NK-92 treated with Interleukin-12 subunit alpha and Interleukin-12 subunit beta, amount 100 ng/mL, for 24 hours (cell line): ENCODE data around the gene DAND5.

ENCODE experiments used
- DNase-seq: peaks from one replicate; lab custom pipeline; 2025; lab: John Stamatoyannopoulos, UW

Gene DAND5

DNA sequence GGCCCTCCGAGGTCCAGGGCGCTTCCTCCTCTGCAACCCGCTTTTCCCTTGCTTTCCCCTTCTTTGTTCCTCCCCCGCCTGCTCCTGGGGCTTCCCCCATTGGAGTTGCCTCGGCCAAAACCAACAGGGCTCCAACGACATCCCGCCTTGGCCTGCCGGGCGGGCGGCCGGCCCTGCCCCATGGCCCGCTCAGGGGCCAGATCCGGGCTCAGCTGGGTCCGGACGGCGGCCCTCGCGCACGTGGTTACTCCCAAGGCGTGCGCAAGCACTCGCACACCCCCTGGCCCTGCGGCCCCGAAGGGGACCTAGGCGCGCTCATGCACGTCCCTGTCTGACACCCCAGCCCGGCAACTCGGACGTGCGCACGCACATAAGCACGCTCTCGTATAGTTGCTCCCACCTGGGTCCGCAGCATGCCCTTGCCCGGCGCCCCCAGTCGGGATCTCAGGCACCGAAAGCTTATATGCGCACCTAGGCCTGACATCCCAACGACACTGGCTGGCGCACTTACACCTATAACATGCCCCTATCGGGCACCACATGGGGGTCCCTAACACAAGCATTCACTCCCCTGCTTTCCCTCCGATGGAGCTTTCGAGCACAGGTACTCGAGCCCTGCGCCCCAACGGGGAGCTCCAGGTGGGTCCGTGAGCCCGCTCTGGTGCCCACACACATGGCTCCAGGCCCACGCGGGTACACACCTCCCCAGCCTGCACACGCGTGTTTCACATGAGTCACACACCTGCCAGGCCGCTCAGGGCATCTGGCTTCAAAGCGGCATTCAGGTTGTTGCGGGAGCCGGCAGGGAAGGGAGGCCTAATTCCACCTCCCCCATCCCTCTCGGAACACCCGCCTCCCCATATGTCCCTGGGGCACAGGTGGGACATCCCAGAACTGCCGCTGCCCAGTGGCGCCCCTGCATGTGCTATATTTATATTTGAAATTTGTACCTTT lies 40.9 kb downstream of the DAND5 start:
- DNase-seq: no peak

DNA sequence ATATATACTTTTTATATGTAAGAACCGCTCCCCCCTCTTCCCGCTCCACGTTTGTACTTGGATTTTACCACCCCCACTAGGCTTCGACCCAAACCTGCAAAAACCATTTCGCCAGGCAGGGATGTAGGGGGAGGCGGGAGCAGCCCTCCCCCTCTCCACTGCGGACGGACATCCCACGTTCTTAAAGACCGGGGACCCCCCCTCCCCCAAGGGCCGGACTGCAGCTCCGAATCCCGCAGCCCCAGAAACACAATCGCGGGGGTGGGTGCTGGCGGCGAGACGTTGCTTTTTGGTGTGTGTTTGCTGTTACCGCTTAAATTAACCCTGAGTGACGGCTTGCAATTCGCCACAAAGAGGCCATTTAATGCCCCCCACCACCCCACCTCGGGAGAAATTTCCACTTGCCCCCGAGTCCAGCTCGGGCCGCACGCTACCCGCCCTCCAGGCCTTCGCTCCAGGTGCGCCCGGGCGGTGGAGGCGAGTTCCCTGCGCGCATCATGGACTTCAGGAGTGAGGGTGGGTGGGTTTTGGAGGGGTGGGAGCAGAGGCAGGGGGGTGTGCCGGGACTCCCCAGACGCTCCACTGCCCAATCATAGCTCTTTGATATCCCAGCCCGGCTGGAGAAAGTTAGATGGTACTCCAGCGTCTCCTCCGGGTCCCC lies 41.7 kb downstream of the DAND5 start:
- DNase-seq: no peak

DNA sequence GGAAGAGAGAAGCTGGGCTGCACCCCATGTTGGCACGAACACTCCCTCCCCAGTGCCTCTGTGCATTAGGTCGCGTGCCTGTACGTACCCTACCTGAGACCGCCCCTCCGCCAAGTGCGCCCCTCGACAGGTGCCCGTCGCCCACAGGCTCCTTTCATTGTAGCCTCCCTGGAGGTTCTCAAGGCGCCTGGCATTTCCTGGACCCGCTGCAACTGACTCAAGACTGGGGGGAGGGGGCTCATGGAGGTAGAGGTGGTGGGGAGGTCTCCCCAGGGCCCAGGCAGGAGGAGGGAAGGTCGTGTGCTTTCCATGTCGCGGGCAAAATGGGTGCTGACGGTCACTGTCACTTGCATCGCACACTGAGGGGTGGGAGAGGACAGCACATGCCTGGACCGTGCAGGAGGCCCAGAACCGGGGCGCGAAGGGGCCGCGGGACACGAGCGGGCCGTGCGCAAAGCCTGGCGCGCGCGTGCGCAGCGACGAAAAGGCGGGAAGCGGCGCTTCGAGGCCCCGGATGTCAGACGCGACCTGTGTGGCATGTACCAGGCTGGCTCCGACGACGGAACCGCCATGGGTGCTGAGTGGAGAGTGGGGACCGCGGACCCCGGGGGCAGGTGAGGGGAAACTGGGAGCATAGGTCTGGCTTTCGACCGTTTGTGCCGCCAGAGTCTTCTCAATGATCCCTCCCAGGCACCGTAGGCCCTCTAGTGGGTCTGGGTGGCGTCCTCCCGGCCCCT lies 42.4 kb downstream of the DAND5 start:
- DNase-seq: no peak

DNA sequence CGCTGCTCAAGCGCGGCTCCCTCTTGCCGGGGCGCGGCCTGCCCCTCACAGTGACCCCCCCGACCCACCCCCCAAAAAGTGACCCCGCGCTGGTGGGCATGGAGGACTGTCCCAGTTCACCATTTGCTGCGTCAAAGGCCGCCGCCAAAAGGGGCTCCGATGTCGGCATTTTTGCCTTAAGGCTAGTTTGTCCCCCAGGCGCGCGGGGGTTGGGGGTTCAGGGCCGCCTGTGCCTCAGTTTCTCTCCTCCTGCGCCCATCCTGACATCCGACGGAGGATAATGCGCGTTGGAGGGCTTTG lies 43.0 kb downstream of the DAND5 start:
- no peak for DNase-seq

DNA sequence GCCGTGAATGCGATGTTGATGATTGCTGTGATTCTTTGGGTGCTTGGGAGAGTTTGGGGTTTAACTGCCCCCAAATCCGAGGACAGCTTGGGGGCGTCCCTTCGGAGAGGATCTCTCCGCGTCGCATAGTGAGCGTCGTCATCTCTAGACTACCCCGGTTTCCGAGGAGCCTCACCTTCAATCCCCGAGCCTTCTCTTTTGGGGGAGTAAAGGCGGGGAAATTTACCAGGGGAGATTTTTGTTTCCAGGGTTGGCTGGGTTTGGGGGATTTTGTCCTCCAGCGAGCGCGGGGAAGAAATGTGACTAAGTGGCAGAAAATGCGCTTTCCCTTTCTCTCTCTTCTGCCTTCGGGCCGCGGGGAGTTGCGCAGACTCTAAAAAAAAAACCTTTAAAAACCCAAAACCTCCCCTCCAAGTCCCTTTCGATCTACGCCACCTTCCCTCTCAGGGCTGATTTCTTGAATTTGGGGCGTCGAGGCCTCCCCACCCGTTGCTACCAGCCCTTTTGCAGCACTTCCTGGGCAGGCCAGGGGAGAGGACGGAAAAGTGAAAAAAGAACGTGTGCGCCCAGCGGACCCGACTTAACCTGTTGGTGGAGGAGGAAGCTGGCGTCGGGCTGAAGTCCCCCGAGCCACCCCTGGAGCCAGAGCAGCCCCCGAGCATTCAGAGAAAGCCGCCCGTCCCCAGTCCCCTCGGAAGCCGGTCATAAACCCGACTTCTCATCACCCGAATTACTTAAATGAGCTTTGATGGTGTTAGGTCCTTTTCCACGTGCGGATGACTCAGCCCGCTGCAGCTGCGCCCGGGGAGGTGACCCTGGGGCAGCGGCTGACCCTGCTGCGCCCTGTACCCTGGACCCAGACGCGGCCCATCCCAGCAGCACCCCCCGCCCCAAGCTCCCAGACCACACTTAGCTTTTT lies 43.6 kb downstream of the DAND5 start:
- no peak for DNase-seq

DNA sequence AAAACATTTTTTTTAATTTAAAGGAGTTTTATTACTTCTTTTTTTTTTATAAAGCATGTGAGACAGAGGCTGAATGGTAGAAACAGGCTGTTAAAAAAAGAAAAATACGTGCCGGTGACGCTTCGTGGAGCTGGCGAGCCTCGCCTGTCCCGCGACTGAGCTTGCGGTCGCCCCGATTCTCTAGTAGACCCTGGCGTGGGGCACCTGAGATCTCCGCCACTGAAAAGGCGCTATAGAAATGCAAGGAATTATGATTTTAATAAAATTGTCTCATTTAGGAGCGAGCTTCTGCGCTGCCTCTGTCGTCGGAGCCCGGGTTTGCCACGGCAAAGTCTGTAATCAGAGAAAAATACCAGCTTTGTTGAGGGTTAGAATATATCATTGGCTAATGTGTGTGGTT lies 44.3 kb downstream of the DAND5 start:
- DNase-seq: no peak

DNA sequence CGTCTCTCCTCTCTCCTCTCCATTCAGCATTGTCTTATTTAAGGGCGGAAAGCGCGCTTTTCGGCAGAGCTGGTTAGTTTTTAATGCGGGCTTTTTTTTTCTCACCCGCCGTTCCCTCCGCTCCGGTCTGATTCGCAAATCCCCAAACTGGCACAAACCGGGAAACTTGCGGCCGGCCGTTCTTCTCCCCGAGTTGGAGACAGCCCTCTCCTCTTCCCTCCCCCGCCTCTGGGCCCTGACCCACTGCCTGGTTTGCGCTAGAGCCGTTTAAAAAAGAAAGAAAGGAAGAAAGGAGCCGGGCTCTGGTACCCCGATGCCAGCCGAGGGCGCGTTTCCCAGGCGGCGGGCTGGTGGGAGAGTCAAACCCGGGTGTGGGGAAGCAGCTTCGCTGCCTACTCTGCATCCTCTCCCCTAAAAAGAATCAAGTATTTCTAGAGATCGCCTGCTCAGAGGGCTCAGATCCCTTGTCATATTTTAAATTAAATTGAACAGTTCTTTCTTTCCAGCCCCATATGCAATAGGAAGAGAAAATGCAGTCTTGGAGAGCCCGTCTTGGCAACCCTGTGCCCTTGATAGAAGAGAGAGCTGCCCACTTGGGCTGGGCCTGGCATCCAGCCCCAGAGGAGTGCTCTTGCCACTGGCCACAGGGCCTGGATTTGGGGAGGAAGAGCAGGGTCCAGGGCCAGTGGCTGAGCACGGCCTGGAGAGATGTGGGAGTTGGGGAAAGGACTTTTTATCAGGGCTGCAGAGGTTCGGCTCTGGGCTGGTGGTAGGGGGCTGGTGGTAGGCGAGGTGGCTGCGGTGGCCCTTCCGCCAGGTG lies 44.9 kb downstream of the DAND5 start:
- DNase-seq: no peak

DNA sequence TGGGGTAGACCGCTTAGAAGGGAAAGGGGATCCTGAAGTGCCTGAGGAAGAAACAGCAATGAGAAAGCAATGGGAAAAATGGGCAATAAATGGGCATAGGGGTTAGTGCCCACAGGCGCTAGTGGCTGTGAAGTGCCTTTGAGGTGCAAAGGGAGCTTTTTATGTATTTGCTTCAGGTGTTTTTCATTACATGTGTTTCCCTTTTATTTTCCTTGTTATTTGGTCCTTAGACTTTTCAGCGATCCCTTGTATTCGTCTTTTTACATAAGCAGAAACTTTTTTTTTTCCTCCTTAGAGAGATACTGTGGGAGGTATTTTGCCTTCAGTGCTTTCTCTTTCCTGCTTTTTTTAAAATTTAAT lies 45.5 kb downstream of the DAND5 start:
- DNase-seq: no peak

DNA sequence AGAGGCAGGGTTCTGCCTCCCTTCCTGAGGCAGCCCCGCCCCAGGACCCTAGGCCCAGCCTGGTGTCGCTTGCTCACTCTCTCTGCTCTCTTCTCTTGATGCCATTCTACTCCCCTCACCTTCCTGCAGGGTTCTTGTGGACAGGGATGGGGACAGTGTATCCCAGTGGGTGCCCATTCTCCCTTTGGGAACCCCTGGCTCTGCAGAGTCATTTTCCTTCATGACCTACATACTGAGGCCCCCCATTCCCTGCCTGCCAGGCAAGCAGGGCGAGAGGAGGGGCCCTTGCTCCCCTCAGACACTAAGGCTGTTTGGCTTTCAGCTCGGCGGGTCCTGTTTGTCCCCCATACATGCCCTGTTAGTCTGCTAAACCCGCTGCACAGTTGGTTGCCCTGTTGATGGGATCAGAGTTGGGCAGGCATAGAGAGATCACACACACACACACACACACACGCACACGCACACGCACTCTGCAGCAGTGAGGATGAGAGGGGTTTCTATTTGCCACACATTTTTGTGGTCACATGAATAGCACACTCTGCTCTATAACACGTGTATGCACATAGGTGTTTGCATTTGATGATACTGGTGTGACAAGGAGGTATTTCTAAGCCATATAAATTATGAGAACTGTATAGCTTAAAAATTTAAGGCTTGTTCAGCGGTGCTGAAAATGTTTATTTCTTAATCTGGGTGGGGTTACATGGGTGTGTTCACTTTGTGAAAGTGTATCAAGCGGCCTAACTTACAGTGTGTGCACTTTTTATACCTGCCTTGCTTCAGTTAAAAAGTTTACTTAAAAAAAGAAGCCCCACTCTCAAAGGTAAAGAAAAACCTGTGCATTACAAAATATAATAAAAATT lies 46.2 kb downstream of the DAND5 start:
- DNase-seq: no peak

DNA sequence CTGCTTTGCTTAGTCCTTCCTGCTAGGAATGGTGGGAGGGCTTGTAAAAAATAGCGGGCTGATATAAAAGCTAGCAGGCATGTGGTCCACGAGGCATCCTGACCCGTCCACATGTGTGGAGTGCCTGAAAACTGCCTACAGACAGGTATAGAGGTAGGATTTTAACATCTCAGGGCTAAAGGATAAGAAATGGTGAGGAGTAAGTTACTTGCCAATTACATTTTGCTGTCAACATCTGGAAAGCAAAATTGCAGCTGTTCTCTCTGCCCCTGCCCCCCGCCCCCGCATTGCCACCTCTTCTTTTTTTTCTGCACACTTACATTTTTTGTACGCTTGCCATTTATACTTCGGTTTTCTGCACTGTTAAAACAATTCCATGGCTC lies 46.9 kb downstream of the DAND5 start:
- no peak for DNase-seq

DNA sequence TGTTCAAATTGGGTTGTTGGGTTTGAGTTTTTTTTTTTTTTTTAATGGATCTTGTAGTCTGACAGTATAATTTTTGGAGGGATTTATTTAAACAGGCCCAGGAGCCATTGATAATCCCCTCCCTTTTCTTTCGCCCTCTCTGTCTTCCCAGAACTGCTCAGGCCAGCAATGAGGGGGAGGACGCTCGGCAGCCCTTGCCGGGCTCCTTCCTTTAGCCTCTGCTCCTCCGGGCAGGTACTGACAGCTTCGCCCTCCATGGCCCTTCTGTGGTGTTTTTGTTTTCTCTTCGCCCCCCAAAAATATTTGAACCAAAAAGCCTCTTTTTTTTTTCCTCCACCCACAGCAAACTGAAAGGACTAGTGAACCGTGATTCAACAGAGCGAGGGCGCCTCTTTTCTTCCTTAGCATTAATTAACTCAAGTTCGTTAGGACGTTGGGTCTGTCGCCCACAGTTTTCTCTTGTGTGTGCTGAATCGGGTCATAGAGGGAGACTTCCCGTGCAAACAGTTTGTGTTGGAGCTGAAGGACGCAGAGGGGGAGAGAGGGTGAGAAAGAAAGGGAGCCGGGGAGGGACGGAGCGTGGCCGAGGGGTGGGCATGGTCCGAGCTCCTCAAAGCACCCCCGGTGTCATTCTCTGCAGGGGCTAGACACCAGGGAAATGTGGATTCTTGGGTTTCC lies 47.4 kb downstream of the DAND5 start:
- no peak for DNase-seq

DNA sequence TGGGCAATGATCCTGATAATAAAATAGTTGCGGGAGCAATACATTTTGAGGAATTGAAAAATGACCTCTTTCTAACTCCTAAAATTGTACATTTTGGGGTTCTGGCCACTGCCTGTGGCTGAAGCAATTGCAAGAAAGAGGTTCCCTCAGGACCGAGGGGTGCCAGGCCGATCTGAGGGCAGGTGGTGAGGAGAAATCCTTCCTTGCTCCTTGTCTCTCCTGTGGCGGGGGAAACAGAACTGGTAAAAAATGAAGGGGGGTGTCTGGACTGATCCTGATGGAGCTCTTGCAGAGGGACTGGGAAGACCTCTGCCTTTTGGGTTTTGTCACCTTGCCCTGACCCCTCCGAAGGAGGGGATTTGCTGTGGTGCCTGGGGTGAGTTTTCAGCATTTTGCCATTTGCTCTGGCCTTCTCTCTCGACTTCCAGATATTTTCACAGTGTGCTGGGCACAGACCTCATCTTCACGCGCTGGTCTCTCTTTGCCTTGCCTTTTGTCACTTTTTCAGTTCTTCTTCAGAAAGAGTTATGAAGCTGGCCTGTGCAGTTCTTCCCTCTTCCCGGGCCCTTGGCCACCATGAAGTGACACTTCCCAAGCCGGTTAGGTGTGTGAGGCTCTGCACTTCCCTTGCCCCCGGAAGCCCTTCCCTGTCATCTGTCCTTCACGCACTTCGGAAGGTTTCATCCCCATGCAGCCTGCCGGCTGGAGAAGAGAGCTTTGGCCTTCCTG lies 48.1 kb downstream of the DAND5 start:
- no peak for DNase-seq

DNA sequence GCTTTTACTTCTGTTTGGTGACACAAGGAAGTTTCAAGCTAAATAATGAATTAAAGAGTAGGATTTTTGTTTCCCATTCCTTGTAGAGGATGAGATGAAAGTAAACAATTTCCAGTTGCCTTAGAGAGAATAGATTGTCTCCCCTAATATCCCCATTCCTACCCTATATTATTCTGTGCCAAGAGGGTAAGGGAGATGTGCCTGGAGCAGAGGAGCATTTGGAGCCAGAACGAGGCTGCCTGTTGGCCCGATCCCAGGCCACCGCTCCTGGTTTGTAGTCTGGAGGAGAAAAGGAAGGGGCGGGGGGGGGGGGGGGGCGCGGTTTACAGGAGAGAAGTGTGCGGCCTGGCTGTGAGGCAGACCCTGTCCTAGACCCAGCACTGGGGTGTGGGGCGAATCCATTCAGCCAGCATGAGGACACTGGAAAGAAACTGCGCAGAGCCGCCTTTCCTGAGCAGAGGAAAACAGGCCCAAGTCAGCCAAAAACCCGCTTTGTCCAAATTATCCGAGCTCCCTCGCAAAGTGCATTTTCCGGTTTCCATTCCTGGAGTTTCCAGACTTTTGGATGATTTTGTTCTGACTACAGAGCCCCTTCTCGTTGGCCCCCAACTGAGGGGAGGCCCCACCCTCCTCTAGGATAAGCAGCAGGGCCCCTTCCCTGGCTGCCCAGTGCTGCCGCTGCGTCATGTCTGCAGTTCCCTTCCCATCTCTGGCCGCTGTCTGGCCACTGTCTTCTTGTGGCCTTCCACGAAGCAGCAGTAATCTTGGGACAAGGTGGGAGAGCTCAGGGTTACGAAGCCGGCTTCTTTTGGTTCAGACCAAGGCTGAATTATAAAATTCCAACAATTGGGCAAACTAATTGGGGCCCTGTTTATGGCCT lies 48.9 kb downstream of the DAND5 start:
- DNase-seq: no peak

DNA sequence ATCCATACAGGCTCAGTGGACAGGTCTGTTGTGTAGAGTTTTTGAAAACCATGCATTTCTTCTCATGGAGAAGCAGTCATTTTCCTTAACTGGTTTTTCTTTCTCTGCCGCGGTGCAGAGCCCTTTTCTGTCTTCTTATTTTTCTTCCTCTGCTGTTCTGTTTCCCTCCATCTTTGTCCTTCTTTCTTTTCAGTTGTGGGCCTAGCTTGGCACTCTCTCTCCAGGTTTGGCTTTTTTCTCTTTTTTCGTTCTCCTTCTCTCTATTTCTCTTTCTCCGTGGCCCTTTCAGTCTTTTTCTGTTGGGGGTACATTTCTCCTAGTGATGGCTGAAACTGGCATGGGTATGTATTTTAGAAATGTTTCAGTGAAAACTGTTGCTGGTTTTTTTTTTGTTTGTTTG lies 50.0 kb downstream of the DAND5 start:
- DNase-seq: no peak

DNA sequence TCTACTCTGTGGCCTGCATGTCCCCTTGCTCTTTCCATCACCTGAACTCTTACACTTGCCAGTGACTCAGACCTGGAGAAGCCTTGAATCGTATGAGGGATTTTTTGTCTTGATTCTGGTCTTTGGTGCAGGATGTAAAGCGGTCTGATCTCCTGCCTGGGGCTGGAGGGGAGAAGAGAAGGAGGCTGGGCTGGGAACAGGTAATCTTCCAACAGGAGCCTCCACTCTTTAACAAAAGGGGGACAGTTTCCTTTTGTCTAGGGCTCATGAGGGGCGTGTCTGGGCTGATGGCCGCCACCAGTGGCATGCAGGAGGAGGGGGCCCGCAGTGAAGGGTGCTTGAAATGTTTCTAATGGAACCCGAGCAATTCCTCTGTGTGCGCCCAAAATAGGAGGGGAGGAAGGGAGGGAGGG lies 50.6 kb downstream of the DAND5 start:
- no peak for DNase-seq

DNA sequence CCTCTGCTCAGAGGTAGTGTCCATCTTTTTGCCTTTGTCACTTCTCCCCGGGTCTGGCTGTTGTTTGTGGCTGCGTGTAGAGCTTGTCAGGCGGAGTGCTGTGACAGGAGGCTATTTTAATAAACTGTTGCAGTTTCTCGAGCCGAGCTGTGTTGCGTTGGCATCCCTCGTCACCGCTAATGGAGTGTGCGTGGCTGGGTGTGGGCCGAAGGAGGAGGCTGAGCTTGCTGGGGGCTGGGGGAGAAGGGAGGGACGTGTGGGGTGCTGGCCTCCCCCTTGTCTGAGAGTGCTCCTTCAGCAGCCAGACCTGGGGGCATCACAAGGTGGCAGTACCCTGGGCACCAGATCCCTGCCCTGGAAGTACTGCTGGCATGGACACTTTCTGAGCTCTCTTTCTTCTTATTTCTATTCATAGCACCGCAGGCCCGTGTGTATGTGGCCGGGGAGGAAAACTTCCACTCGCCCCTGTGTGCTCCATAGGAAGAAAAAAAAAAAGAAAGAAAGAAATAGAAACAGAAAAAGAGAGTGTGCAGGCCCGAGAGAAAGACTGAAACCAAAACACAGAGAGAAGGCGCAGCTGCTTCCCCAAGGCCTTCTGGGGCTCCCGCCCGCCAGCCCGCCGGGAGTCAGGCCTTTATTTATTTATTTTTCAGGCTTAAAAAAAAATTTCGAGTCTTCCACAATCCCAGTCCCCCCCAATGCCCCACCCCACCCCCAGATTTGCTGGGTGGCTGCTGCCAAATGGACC lies 52.9 kb downstream of the DAND5 start:
- no peak for DNase-seq
